ENCODE measurements around the gene NUDT16L1.

The NUDT16L1 gene

GRCh38 chr16:4683255-4684057 is 9.9 kb upstream of the NUDT16L1 start:
- DNase-seq, result no peak

- no peak for DNase-seq
Measured at GRCh38 chr16:4684058-4684715, 9.2 kb upstream of the NUDT16L1 start.

- DNase-seq, result no peak
Measured at GRCh38 chr16:4684763-4685162, 8.6 kb upstream of the NUDT16L1 start.

GRCh38 chr16:4685292-4685691 is 8.1 kb upstream of the NUDT16L1 start:
- no peak for DNase-seq

- no peak for DNase-seq
Measured at GRCh38 chr16:4685776-4686496, 7.4 kb upstream of the NUDT16L1 start.

GRCh38 chr16:4686497-4687210 is 6.7 kb upstream of the NUDT16L1 start:
- no peak for DNase-seq

- DNase-seq, result no peak
Measured at GRCh38 chr16:4687416-4687815, 5.9 kb upstream of the NUDT16L1 start.

- no peak for DNase-seq
Measured at GRCh38 chr16:4687946-4688673, 5.3 kb upstream of the NUDT16L1 start.

GRCh38 chr16:4688674-4689045 is 4.7 kb upstream of the NUDT16L1 start:
- no peak for DNase-seq

GRCh38 chr16:4689091-4689671 is 4.2 kb upstream of the NUDT16L1 start:
- no peak for DNase-seq

GRCh38 chr16:4689864-4690704 is 3.3 kb upstream of the NUDT16L1 start:
- no peak for DNase-seq

- DNase-seq, result no peak
Measured at GRCh38 chr16:4690946-4691665, 2.3 kb upstream of the NUDT16L1 start.

- DNase-seq, result no peak
Measured at GRCh38 chr16:4691666-4692412, 1.5 kb upstream of the NUDT16L1 start.

- no peak for DNase-seq
Measured at GRCh38 chr16:4692460-4693295, 684 bp upstream of the NUDT16L1 start.

- DNase-seq, result no peak
Measured at GRCh38 chr16:4693956-4694641, 737 bp downstream of the NUDT16L1 start.

GRCh38 chr16:4694642-4695451 is 1.5 kb downstream of the NUDT16L1 start:
- no peak for DNase-seq

GRCh38 chr16:4695473-4696171 is 2.3 kb downstream of the NUDT16L1 start:
- no peak for DNase-seq
